Psoas muscle (tissue), 8 donors: ENCODE measurements around the gene TDRD7. TPM values are rescaled to one million over a fixed set of nuclear protein-coding genes. Genes with fewer than 3 reads are reported as not detected.
A peak's percentile ranks its signal among the peaks of the same experiment; 100 is the strongest.

Source experiments
- ATAC-seq, 4 donors: fragments of 200-7000 bp; cut with Tn5 transposase; one replicate each; pipeline ENCODE4 v1.9.1; 2020; ENCODE audit warnings: moderate library complexity in 3 of 4, mild to moderate bottlenecking in 2 of 4
- DNase-seq, 2 donors: peaks; one replicate each; pipeline ENCODE4 v3.0.0-alpha.2; 2020
- H3K27ac ChIP-seq: fragments of 200-600 bp; one replicate; pipeline ENCODE4 v1.8.0; 2022
- H3K27me3 ChIP-seq, 3 donors: fragments of 200-600 bp in 1 of 3; one replicate each; pipeline versions ENCODE4 v1.6.1 to v1.8.0; 2013 to 2022; ENCODE audit warnings: low read length in 2 of 3, mild to moderate bottlenecking in 2 of 3, moderate library complexity in 1 of 3; ENCODE audit not compliant: insufficient read depth in 3 of 3
- H3K36me3 ChIP-seq, 2 donors: fragments of 200-600 bp in 1 of 2; one replicate each; pipeline versions ENCODE4 v1.6.1 to v1.8.0; 2013 to 2022; ENCODE audit warnings: low read depth in 1 of 2, mild to moderate bottlenecking in 1 of 2, moderate library complexity in 1 of 2; ENCODE audit not compliant: insufficient read depth in 1 of 2
- H3K4me1 ChIP-seq: fragments of 200-600 bp; one replicate; pipeline ENCODE4 v1.8.0; 2022
- H3K4me3 ChIP-seq: fragments of 200-600 bp; one replicate; pipeline ENCODE4 v1.8.0; 2022; ENCODE audit warnings: mild to moderate bottlenecking
- H3K9me3 ChIP-seq: fragments of 200-600 bp; one replicate; pipeline ENCODE4 v1.8.0; 2022
- CTCF ChIP-seq: fragments of 200-600 bp; IDR thresholded peaks from one replicate; pipeline ENCODE4 v1.8.0; 2022; ENCODE audit warnings: antibody characterized with exemption
- WGBS, 3 donors: extraction: QIAGEN DNeasy Blood & Tissue Kit; methylation state at CpG; one replicate each; pipeline versions ENCODE4 v1.1.6 to v1.1.7; 2013; 5-methylcytosine and 5-hydroxymethylcytosine counted together
- intact Hi-C, 2 donors: fragments of 100-400 bp; cut with DNase I; formaldehyde crosslinking; loops; one replicate each; pipeline versions ENCODE4 v1.11.0 to v1.14.2; 2022
- polyA plus RNA-seq, 3 donors: library from polyadenylated mRNA; stranded (reverse); fragments of 200-250 nt; gene quantifications; one replicate each; pipeline ENCODE4 v1.2.3, GENCODE V29; 2013
- total RNA-seq, 4 donors: library from RNA; stranded (reverse); fragmentation: NEBNext Ultra II Directional in 2 of 4; extraction: Animal tissue kit (Norgen Biotek cat#: 25700) in 2 of 4; gene quantifications; one replicate each; pipeline versions ENCODE4 v1.2.1 to v1.2.4, GENCODE V29; 2021 to 2023
- donor health status: healthy with polysubstance abuse.
- donor health status: DM: no; HTN: no; CAD: no; lungs with moderate emphysema.
- donor health status: Bipolar disorder and iron deficiency.
- donor health status: healthy.
- donor health status: DM: yes; HTN: yes; CAD: no.
- donor health status: DM: no; HTN: no; CAD: no.
- donor health status: DM: no; HTN: no; CAD: no.
- donor health status: DM: yes; HTN: yes; CAD: no.

Gene TDRD7
- total and polyA plus RNA-seq, 7 donors = 2.3 to 9.9 (median 4.9) TPM

- DNase-seq = no peak
- no peak for ATAC-seq
- intact Hi-C loops = loop anchor here in 1 of 2 donors (10.0 kb wide), 1 partner anchor 61 kb away; no protein-coding TSS in a partner anchor
- Histone ChIP-seq H3K36me3 (peaks cover 4 to 15% of the 10 kb centered on the region in 2 donors), H3K9me3 (no peaks in the 10 kb centered on the region), H3K27ac (peak overlapping the region; percentile 90), H3K27me3 (no peaks in the 10 kb centered on the region), H3K4me3 (no peak overlapping the region), H3K4me1 (peaks cover 71% of the 10 kb centered on the region)
- WGBS, 3 donors = 89 to 97% (median 89%) methylated on average over 3 of the region's 3 CpGs
- no peak for TF ChIP-seq CTCF
These were observed 122.3 kb downstream of the TDRD7 start for GRCh38 chr9:97534185-97534584.

- 90 to 92% (median 91%) methylated on average over 10 of the region's 10 CpGs for WGBS, 3 donors
- no peaks in the 10 kb centered on the region for H3K27me3 ChIP-seq
- no peak for DNase-seq
- no peak for ATAC-seq
- peak overlapping the region; percentile 90 for H3K27ac ChIP-seq
- peaks cover 4 to 17% of the 10 kb centered on the region in 2 donors for H3K36me3 ChIP-seq
- no peaks in the 10 kb centered on the region for H3K9me3 ChIP-seq
- intact Hi-C loops = loop anchor here in 1 of 2 donors (10.0 kb wide), 1 partner anchor 60 kb away; no protein-coding TSS in a partner anchor
- H3K4me1 ChIP-seq = peaks cover 62% of the 10 kb centered on the region
- H3K4me3 ChIP-seq = no peak overlapping the region
- TF ChIP-seq CTCF = no peak
These were observed 123.2 kb downstream of the TDRD7 start for GRCh38 chr9:97534961-97535594.

GRCh38 chr9:97535771-97536170 is 123.9 kb downstream of the TDRD7 start:
- intact Hi-C loops = loop anchor here in 1 of 2 donors (10.0 kb wide), 1 partner anchor 59 kb away; no protein-coding TSS in a partner anchor
- whole genome bisulfite sequencing, 3 donors = 29 to 51% (median 32%) methylated on average over 5 of the region's 5 CpGs
- DNase-seq (peak in 1 of 2 donors; percentile 42), ATAC-seq (peak; percentile 53 to 68 (median 61))
- Histone ChIP-seq H3K36me3 (peaks cover 4 to 17% of the 10 kb centered on the region in 2 donors), H3K27ac (peak overlapping the region; percentile 90), H3K4me3 (no peak overlapping the region), H3K27me3 (no peaks in the 10 kb centered on the region), H3K4me1 (peaks cover 60% of the 10 kb centered on the region), H3K9me3 (no peaks in the 10 kb centered on the region)
- no peak for TF ChIP-seq CTCF

- Histone ChIP-seq H3K27ac (peak overlapping the region; percentile 90), H3K9me3 (no peaks in the 10 kb centered on the region), H3K4me3 (no peak overlapping the region), H3K27me3 (no peaks in the 10 kb centered on the region), H3K4me1 (peaks cover 57% of the 10 kb centered on the region), H3K36me3 (peaks cover 4 to 17% of the 10 kb centered on the region in 2 donors)
- intact Hi-C loops = loop anchor here in 1 of 2 donors (10.0 kb wide), 1 partner anchor 58 kb away; no protein-coding TSS in a partner anchor
- no peak for TF ChIP-seq CTCF
- DNase-seq = no peak
- ATAC-seq = peak; percentile 30 to 52 (median 46)
- 28 to 37% (median 31%) methylated on average over 9 of the region's 9 CpGs for WGBS, 3 donors
These were observed 124.6 kb downstream of the TDRD7 start for GRCh38 chr9:97536480-97536879.
